GM21529 (cell line): ENCODE results near the gene SLC9A7.
"Not testable (repeated sequence)": the region's sequence is repeated elsewhere in the genome, so short reads cannot be mapped to it uniquely, and the experiment has no call there.

Source experiments
- ATAC-seq: cut with Tn5 transposase; IDR thresholded peaks from one replicate; pipeline ENCODE4 v1.9.1; 2021; ENCODE audit not compliant: unreplicated experiment

Gene SLC9A7

GRCh38 chrX:46754586-46755061 lies 4.3 kb downstream of the SLC9A7 start:
- peak; percentile 25 for ATAC-seq

- ATAC-seq, result no peak
Measured at GRCh38 chrX:46754036-46754435, 4.9 kb downstream of the SLC9A7 start.

DNA sequence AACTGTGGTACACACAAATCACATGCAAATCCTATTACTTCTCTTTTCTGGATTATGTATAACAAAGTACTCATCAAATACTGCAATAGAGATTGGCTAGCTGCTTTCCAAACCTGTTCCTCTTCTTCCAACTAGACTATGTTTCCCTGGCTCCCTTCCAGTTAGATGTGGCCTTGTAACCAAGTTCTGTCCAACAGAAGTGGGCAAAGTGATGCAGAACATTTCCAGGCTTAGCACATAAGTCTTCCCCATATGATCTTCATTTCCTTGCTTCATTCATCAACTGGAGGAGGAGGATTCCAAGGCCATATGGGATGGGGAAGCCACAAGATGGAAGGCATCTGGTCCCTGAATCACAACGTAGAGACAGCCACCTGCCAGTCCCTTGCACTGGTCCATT lies 8.0 kb downstream of the SLC9A7 start:
- ATAC-seq, result no peak

DNA sequence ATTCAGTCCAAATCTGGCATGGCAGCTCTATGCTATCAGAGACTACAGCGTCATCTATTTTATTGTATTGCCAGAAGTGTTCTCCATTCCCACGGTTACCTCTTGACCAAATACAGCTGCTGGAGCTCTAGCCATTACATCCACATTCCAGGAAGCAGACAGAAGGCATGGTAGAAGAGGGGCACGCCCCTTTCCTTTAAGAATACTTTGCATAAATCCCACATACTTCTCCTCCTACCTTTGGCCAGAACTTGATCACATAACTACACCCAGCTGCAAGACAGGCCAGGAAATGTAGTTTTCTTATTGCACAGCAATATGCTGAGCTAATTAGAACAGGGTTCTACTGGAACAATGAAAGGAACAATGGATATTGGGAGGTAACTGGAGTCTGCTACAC lies 14.9 kb downstream of the SLC9A7 start:
- ATAC-seq, result no peak

DNA sequence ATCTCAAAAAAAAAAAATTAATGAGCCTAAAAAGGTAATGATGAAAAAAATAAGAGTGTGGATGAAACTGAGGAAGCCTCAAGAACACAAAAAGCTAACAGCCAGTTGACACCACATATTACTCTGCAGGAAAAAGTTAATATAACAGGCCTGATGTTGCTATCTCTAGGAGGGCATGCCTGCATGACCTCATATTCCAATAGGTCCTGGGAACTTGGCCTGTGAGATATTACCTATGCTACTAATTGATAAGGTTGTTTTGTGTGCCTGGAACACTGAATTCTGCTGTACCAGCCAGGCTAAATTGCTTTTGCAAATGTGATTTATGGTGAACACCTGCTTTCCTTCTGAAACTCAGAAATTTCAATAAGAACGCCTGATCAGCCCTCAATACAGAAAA lies 15.9 kb downstream of the SLC9A7 start:
- no peak for ATAC-seq

- ATAC-seq, result no peak
Measured at GRCh38 chrX:46739736-46740135, 19.2 kb downstream of the SLC9A7 start.

GRCh38 chrX:46737462-46737861 lies 21.5 kb downstream of the SLC9A7 start:
- ATAC-seq, result no peak

GRCh38 chrX:46737041-46737440 lies 21.9 kb downstream of the SLC9A7 start:
- no peak for ATAC-seq

DNA sequence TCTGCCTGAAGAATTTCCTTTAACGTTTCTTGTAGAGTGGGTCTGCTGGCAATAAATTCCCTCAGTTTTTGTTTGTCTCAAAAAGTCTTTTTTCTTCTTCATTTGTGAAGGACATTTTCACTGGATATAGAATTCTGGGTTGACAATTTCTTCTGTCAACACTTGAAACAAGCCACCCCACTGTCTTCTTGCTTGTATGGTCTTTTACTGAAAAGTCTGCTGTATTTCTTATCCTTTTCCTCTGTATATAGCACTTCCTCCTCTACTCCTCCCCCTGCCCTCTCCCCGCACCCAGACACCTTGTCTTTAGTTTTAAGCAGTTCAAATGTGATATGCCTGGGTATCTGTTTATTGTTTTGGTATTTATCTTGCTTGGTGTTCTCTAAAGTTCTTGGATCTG lies 23.3 kb downstream of the SLC9A7 start:
- no peak for ATAC-seq

- no peak for ATAC-seq
Measured at GRCh38 chrX:46733226-46733625, 25.7 kb downstream of the SLC9A7 start.

- no peak for ATAC-seq
Measured at GRCh38 chrX:46730765-46731164, 28.2 kb downstream of the SLC9A7 start.

DNA sequence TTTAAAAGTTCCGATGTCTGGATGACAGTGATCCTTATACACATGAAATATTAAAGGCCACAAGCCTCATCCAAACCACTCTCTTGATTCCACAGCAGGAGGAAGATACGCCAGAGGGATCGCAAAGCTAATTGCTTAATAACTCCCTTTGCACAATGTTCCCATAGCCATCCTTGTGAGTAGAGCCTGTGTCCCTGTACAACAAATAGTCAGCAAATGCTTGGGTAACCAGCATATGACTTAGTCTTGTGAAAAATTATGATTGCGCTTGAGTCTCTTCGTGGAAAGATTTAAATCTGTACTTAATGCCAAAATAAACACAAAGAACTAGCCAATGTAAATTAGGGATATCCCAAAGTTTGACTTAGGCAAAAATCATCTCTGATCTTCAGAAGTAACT lies 31.5 kb downstream of the SLC9A7 start:
- no peak for ATAC-seq

- ATAC-seq, result not testable (repeated sequence)
Measured at GRCh38 chrX:46723569-46723927, 35.4 kb downstream of the SLC9A7 start.

DNA sequence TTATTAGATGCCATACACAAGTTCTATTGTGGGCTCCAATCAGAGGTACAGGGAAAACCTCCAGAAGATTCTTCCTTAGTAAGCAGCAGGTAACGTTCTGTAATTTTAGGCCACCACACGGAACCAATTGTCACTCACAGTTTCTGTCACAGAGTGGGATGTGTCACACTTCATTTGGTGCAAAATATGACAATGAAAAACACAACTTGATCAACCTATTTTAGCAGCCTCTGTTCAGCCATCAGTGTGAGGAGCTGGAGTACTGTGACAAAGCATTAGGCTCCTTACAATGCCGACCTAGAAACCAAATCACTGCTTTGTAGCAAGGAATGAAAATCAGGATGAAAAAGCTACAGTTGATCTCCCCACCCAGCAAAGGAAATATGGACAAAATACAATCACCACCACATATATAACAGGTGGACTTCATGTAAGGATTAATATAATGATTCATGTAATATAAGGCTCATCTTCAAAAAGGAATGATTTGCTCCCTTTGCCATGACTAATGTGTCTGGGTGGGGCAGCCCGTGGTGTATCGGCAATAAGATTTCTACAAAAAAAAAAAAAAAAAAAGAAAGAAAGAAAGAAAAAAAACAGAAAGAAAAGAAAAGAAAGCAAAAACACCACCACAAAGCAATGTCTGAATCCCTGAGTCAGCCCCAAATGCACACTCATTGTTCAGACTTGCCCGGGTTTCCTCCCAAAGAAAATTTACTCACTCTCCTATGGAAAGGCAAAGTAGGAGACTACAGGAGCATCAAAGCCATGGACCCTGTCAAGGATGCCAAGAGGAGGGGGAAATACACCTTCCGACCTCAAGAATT lies 36.0 kb downstream of the SLC9A7 start:
- no peak for ATAC-seq

- ATAC-seq, result no peak
Measured at GRCh38 chrX:46716796-46717195, 42.1 kb downstream of the SLC9A7 start.

DNA sequence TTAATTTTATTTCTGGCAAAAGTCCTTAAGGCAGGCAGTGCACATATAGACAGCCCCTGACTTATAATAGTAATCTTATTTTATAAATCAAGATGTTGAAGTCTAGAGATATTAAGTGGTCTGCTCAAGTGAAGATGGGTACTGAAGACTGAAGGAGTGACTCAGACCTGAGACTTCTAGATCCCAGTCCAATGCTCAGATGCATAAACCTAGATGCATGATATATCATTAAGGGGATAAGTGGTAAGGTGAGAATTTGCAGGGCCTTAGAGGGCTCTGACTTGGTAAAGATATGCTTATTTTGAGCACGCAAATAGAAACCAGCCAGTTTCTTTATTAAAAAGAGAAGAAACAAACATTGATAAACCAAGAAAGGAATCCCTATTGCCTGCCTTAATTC lies 42.9 kb downstream of the SLC9A7 start:
- no peak for ATAC-seq

DNA sequence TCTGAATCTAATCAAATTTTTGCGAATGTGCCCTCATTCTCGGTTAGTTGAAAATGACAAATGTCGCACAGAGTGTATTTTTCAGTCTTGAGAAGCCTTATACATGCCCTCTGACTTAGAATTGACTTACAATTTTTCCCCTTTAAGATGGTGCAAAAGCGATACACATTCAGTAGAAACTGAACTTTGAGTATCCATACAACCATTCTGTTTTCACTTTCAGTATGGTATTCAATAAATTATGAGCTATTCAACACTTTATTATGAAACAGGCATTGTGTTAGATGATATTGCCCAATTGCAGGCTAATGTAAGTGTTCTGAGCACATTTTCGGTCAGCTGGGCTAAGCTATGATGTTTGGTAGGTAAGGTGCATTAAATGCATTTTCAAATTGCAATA lies 43.4 kb downstream of the SLC9A7 start:
- no peak for ATAC-seq

DNA sequence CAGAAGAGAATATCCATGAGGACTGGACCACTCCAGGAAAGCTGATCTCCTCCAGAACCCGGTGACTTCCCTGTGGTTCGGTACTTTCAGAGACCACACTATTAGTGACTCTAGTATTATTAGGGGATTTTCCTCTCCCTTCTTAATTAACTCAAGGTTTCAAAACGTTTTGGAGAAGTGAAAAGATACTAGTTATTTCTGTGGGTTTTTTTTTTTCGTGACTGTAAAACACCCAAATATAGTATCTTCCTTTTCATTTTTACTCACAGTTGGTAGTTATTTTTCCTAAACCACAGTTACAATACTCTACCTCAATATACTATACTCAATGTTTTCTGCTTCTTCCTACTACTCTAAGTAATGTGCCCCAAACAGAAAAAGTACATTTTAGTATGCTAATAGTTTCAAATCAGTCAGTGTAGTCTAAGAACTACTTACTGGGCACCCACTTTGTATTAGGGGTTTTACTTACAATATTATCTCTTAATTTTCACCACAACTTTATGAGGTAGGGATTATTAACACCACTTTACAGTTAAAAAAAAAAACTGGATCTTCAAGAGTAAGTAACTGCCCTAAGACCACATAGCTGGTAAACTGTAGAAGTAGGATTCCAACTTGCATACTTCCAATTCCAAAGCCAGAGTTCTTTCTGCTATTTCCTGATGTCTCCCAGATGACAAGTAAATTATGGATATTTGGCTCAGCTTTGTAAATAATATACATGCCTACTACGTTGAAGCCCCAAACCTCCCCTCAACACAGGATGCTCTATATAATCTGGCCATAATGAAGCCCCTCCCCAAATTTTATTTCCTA lies 45.0 kb downstream of the SLC9A7 start:
- peak; percentile 70 for ATAC-seq

DNA sequence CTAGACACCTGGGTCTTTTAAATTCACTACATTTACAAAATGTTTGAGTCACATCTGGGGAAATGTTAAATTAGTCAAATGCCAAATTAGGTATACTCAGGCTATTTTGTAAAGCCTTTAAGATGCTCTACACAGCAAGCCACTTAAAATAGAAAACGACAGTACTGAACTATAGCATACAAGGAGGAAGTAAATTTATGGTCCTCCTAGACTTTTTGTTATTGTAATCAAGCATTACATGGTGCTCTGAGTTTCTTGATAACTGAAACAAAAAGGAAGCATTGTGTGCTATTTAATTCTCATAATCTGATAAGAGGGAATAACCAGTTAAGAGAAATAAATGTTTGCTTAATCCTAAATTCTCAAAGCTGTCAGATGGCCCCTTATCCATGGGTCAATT lies 46.2 kb downstream of the SLC9A7 start:
- ATAC-seq, result no peak

- peak; percentile 34 for ATAC-seq
Measured at GRCh38 chrX:46710927-46711623, 47.8 kb downstream of the SLC9A7 start.

DNA sequence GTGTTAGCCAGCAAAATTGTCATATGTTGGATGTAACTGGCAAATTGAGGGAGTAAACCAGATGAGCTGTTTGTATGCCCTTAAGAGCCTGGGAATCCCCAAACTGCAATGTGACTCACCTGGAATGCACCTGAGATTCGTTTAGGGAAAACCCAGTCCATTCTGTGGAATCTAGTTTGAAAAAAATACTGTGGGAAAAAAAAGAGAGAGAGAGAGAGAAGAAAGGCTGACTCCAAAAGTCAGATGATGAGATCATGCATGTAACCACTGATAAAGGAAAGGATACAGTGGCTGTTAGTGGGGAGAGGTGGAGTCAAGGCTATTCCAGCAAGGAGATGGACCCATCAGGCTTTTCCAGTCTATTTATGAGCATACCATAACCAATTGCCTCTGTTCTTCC lies 48.5 kb downstream of the SLC9A7 start:
- no peak for ATAC-seq
